Keratinocyte (primary cell): ENCODE data around the gene DACT3. TPM values are rescaled to one million over a fixed set of nuclear protein-coding genes. Genes with fewer than 3 reads are reported as not detected.

Experiments used
- DNase-seq: peaks from one replicate; pipeline ENCODE4 v3.0.0-alpha.2; 2011; ENCODE audit warnings: low read depth, missing footprints, low spot score
- FAIRE-seq: peaks from 2 replicates; lab custom pipeline; 2011; peaks lifted over from hg19 to GRCh38; lab: Jason Lieb, UNC
- H2AFZ ChIP-seq: 2 replicates; pipeline ENCODE4 v1.6.0; 2012; ENCODE audit warnings: low read length, control low read depth, inconsistent platforms; ENCODE audit not compliant: control insufficient read depth
- H3K27ac ChIP-seq: 2 replicates; pipeline ENCODE4 v1.5.1; 2011; ENCODE audit warnings: low read length; ENCODE audit not compliant: control insufficient read depth, insufficient read depth
- H3K27me3 ChIP-seq: 3 replicates; pipeline ENCODE4 v1.6.0; 2011; ENCODE audit warnings: low read length; ENCODE audit not compliant: control insufficient read depth, insufficient read depth; ENCODE audit errors: extremely low read depth
- H3K36me3 ChIP-seq, 2 experiments: 2 replicates in 1 of 2; 3 replicates in 1 of 2; pipeline ENCODE4 v1.5.1; 2011; ENCODE audit warnings: low read length in 2 of 2, mild to moderate bottlenecking in 1 of 2; ENCODE audit not compliant: control insufficient read depth in 2 of 2, insufficient read depth in 2 of 2; ENCODE audit errors: extremely low read depth in 1 of 2
- H3K4me1 ChIP-seq: 3 replicates; pipeline ENCODE4 v1.5.1; 2011; ENCODE audit warnings: low read length; ENCODE audit not compliant: control insufficient read depth, insufficient read depth; ENCODE audit errors: extremely low read depth
- H3K4me2 ChIP-seq: 3 replicates; pipeline ENCODE4 v1.6.0; 2011; ENCODE audit warnings: low read depth, low read length; ENCODE audit not compliant: control insufficient read depth, insufficient read depth; ENCODE audit errors: extremely low read depth
- H3K4me3 ChIP-seq, 3 experiments: fragments of 200-600 bp in 1 of 3; sonication (generic) in 1 of 3; 2 replicates in 2 of 3; 3 replicates in 1 of 3; pipeline ENCODE4 v1.5.1; 2011 to 2016; ENCODE audit warnings: low read length in 3 of 3, mild to moderate bottlenecking in 3 of 3, control low read depth in 2 of 3, inconsistent platforms in 1 of 3, low read depth in 1 of 3, mixed read lengths in 1 of 3, mixed run types in 1 of 3, moderate library complexity in 1 of 3; ENCODE audit not compliant: control insufficient read depth in 2 of 3, insufficient read depth in 2 of 3; ENCODE audit errors: extremely low read depth in 1 of 3
- H3K79me2 ChIP-seq: 2 replicates; pipeline ENCODE4 v1.6.0; 2012; ENCODE audit warnings: low read length; ENCODE audit not compliant: control insufficient read depth, insufficient read depth
- H3K9ac ChIP-seq: 3 replicates; pipeline ENCODE4 v1.6.0; 2011; ENCODE audit warnings: low read length; ENCODE audit not compliant: control insufficient read depth, insufficient read depth; ENCODE audit errors: extremely low read depth
- H3K9me1 ChIP-seq: 3 replicates; pipeline ENCODE4 v1.6.0; 2011; ENCODE audit warnings: low read length; ENCODE audit not compliant: control insufficient read depth, insufficient read depth; ENCODE audit errors: extremely low read depth
- H3K9me3 ChIP-seq: 2 replicates; pipeline ENCODE4 v1.5.1; 2012; ENCODE audit warnings: low read depth, low read length; ENCODE audit not compliant: control insufficient read depth
- H4K20me1 ChIP-seq: 3 replicates; pipeline ENCODE4 v1.6.0; 2011; ENCODE audit warnings: low read length; ENCODE audit not compliant: control insufficient read depth, insufficient read depth; ENCODE audit errors: extremely low read depth
- CTCF ChIP-seq, 3 experiments: IDR thresholded peaks in 1 of 3; conservative IDR thresholded peaks in 1 of 3; optimal IDR thresholded peaks in 1 of 3; 2 replicates in 2 of 3; 3 replicates in 1 of 3; pipeline versions ENCODE3 to v1.5.1; 2011; ENCODE audit warnings: low read length in 3 of 3, mild to moderate bottlenecking in 3 of 3, moderate library complexity in 2 of 3, control low read depth in 1 of 3, inconsistent platforms in 1 of 3; ENCODE audit not compliant: insufficient read depth in 2 of 3; ENCODE audit errors: extremely low read depth in 1 of 3
- EZH2 ChIP-seq: IDR thresholded peaks from one replicate; pipeline ENCODE4 v1.6.1; 2012; ENCODE audit warnings: inconsistent platforms, mild to moderate bottlenecking, low read length, moderate library complexity
- dilution Hi-C: fragments of 300-500 bp; cut with MboI; formaldehyde crosslinking; loops from one replicate; pipeline ENCODE4 v1.7.0; 2020; ENCODE audit warnings: low sequenced_read_pairs; ENCODE audit not compliant: extremely low pct_ligation_motif_present
- polyA plus RNA-seq, 5 experiments: library from polyadenylated mRNA; depleted of rRNA in 3 of 5; stranded (reverse) in 3 of 5; stranded (forward) in 1 of 5; unstranded in 1 of 5; fragments of >200 nt; gene quantifications; 1 replicate in 1 of 5; 2 replicates in 3 of 5; 3 replicates in 1 of 5; pipeline versions ENCODE4 v1.2.1 to v1.2.3, GENCODE V29; 2011 to 2012; ENCODE audit warnings: missing spikeins in 2 of 5, low read depth in 1 of 5, low replicate concordance in 1 of 5

The DACT3 gene
- polyA plus RNA-seq, 1 donor (not counting 4 experiments of a cell fraction or from before 2014, with no cell fraction given): 0.04 TPM

- TF ChIP-seq EZH2: no peak
- TF ChIP-seq CTCF (optimal IDR thresholded peaks at IDR 0.05 in 1 of 3, IDR thresholded peaks at IDR 0.05 in 1 of 3, conservative IDR thresholded peaks at IDR 0.05 in 1 of 3; ENCODE audit: extremely low read depth in 1 of 3, insufficient read depth in 2 of 3, low read length in 3 of 3): no peak
- Histone ChIP-seq H3K27ac (peak overlapping the region; percentile 39), H3K9me1 (no peaks in the 10 kb centered on the region), H3K9ac (peak overlapping the region; percentile 100), H4K20me1 (peaks cover 17% of the 10 kb centered on the region), H3K4me1 (peaks cover 28% of the 10 kb centered on the region), H3K4me2 (peak overlapping the region; percentile 84), H3K4me3 (peak overlapping the region; percentile 98 to 100 (median 99)), H3K36me3 (peaks cover 21 to 32% of the 10 kb centered on the region in 2 experiments), H3K27me3 (no peaks in the 10 kb centered on the region), H3K79me2 (peaks cover 63% of the 10 kb centered on the region), H3K9me3 (no peaks in the 10 kb centered on the region), H2AFZ (no peak overlapping the region)
- DNase-seq (no peak), FAIRE-seq (no peak)
- dilution Hi-C loops: no loop called here
Observed at GRCh38 chr19:46602392-46603194, 58.4 kb downstream of the DACT3 start.

- H3K9me3 ChIP-seq: no peaks in the 10 kb centered on the region
- H3K4me2 ChIP-seq: peak within 1 kb of the TSS; percentile 85
- dilution Hi-C loops: no loop called here
- H3K9ac ChIP-seq: peak within 1 kb of the TSS; percentile 100
- no peak for DNase-seq
- H2AFZ ChIP-seq: peak within 1 kb of the TSS; percentile 98
- no peaks in the 10 kb centered on the region for H3K9me1 ChIP-seq
- H3K27me3 ChIP-seq: no peaks in the 10 kb centered on the region
- TF ChIP-seq EZH2 (no peak), CTCF (optimal IDR thresholded peaks at IDR 0.05 in 1 of 3, IDR thresholded peaks at IDR 0.05 in 1 of 3, conservative IDR thresholded peaks at IDR 0.05 in 1 of 3; ENCODE audit: extremely low read depth in 1 of 3, insufficient read depth in 2 of 3, low read length in 3 of 3) (no peak)
- H3K27ac ChIP-seq: peak within 1 kb of the TSS; percentile 100
- H3K4me1 ChIP-seq: peaks cover 24% of the 10 kb centered on the region
- peaks cover 15% of the 10 kb centered on the region for H4K20me1 ChIP-seq
- peak within 1 kb of the TSS; percentile 98 to 100 (median 99) for H3K4me3 ChIP-seq
- H3K36me3 ChIP-seq: peaks cover 12 to 22% of the 10 kb centered on the region in 2 experiments
- peaks cover 54% of the 10 kb centered on the region for H3K79me2 ChIP-seq
- FAIRE-seq: no peak
Observed at GRCh38 chr19:46601318-46602224, 59.4 kb downstream of the DACT3 start, which contains the start of gene CALM3. TSS of gene CALM3 (plus strand) at chr19:46601330. CDS start at chr19:46601435, 105 bp downstream.
